GM12801 (cell line): ENCODE measurements around the gene HSPE1.

Experiments used
- TF ChIP-seq, protein P1 (sequence below): IDR thresholded peaks from one replicate; pipeline ENCODE4 v1.5.1; 2011; ENCODE audit warnings: control low read depth; ENCODE audit not compliant: insufficient read length; ENCODE audit errors: extremely low read depth

The HSPE1 gene

DNA sequence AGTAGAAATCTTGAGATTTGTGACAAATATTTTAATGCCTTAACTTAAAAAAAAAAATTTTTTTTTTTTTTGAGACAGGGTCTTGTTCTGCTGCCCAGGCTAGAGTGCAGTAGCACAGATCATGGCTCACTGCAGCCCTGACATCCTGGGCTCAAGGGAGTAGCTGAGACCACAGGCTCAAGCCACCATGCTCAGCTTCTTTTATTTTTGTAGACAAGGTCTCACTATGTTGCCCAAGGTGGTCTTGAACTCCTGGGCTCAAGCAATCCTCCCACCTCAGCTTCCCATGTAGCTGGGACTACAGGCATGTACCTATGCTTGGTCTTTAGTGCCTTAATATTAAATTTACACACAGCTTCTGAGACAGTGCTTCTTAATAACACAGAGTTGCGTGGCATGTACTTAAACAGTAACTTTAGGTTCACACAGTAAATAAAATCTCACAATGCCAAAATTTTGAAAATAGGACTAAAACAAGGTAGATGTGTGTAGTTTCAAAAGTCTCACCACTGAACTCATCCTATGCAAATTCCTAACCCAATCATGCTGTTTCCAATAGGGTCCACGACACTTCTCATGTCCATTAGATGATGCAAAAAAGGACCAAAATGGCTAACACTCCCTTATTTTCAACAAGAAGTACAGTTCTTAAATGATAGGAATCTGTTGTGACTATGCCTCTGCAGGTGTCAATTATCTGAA, 4.6 kb upstream of the HSPE1 start:
- TF ChIP-seq, protein P1, sequence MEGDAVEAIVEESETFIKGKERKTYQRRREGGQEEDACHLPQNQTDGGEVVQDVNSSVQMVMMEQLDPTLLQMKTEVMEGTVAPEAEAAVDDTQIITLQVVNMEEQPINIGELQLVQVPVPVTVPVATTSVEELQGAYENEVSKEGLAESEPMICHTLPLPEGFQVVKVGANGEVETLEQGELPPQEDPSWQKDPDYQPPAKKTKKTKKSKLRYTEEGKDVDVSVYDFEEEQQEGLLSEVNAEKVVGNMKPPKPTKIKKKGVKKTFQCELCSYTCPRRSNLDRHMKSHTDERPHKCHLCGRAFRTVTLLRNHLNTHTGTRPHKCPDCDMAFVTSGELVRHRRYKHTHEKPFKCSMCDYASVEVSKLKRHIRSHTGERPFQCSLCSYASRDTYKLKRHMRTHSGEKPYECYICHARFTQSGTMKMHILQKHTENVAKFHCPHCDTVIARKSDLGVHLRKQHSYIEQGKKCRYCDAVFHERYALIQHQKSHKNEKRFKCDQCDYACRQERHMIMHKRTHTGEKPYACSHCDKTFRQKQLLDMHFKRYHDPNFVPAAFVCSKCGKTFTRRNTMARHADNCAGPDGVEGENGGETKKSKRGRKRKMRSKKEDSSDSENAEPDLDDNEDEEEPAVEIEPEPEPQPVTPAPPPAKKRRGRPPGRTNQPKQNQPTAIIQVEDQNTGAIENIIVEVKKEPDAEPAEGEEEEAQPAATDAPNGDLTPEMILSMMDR = no peak

DNA sequence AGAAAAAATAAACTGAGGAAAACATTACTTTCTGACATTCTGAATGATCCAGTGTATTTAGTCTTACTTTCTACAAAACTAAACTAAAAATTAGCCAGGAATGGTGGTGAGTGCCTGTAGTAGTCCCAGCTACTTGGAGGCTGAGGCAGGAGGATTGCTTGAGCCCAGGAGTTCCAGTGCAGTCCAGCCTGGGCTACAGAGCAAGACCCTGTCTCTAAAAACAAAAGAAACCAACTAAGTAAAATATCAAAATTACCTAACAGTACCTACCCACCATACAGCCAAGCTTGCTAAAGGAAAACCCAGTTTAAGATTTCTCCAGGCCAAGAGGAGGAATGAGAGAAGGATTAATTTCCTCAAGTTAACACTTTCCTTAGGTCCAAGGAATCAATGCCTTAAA, 3.5 kb upstream of the HSPE1 start:
- TF ChIP-seq, protein P1 = no peak

DNA sequence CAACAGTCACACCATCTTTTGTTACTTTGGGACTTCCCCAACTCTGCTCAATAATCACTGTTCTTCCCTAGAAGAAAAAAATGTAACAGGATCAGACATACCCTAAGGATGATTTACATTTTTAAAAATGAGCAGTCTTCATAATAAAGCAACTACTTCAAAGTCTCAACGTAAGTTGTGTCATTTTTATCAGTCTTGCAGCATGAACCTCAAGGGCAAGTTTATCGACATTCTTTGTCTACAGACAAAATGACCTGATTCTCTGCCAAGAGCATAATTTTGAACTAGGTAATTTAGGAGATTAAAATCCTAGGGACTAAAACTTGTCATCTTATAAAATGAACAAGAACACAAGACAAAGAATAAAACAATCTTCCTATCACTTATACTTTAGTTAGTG, 2.9 kb upstream of the HSPE1 start:
- TF ChIP-seq, protein P1 = no peak

DNA sequence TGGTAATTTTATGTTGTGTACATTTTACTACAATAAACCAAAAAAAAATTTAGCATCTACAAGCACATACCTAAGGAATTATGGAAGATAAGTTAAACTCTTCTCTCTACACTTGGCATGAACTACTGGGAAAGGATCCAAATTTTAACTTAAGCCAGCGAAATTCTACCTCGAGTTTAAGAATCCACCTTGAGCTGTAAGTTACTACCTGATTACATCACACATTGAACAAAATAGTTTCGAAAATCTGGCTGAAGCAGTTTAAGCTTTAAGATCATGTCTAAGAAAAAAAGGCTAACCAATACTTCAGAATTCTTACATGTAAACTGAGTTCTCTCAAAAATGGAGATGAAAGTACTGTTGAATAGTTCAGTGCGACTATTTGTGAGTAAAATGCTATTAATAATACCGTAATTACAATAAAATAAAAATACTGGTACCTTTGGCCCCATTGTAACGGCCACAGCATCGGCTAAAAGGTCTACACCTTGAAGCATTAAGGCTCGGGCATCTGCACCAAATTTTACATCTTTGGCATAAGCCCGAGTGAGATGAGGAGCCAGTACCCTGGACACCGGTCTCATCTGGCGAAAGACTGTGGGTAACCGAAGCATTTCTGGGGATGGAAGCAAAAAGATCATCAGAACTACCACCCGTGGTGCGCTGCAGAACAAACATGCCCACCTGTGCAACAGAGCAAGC, 1.8 kb upstream of the HSPE1 start:
- TF ChIP-seq, protein P1 = no peak

DNA sequence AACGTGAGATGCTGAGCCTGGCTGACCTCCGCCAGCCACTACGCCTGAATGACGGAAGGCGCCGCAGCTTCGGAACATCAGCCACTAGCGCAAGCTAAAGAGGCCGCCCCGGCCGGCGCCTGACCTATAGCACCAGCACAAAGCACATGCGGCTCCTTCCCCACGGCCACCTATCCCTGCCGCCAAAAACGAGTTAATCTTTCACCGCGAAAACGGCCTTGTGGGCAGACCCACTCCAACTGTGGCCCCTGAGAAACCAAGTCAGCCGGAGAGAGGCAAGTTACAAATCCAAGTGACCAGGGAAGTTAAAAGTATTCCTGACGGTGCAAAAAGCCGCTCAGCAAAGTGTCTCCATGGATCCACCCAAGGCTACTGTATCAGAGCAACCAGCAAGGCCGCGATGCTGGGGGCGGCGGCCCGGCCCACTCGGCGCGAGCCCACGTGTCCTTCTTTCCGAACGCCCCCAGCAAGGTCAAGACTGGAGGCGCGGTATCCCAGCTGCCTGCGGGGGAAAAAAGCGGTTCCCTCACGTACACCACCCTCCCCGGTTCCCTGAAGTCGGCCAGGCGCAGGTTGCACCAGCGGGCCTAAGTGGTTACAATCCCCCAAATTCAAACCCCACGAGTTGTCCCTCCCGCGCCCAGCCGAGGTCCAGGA, 1.1 kb upstream of the HSPE1 start:
- TF ChIP-seq, protein P1 = no peak

DNA sequence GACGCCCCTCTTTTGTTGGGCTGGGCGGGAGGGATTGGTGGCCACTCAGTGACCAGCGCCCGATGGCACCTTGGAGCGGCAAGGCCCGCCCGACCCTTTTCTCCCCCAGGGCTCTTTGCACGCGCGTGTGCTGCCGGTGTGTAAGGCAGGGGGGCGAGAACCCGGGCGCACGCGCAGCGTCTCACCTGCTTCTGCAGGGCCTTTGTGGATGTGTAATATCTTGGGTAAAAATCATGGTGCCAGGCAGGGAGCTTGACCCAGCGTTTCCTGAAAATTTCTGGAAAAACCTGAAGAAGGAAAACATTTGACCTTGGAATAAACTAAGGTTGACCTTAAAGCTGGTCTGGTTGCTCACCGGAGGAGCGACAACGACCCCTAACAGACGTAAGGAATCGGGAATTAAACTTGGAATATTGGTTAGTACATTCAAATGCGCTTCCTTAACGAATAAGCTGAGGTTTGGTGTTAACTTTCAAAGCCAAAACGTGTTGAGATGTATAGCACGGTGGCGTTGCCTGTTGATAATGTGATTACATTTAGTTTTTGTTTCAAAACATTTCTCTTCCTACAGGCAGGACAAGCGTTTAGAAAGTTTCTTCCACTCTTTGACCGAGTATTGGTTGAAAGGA, 438 bp downstream of the HSPE1 start:
- TF ChIP-seq, protein P1 = no peak

DNA sequence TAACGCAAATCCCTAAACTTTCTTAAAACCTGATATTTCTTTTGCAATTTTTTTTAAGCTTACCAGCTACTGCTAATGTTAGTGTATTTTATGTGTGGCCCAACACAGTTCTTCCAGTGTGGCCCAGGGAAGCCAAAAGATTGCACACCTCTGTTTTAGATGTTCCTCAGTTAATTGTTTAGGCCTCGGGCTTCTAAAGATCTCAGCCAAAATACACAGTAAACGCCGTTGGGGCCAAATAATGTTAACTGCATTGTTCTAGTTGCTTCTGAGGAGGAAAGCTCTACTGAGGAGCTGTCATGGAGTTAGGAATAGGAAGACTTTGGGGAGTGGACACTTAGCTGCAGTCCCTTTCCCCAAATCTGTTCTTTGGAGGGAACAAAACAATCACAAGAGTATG, 2.0 kb downstream of the HSPE1 start:
- TF ChIP-seq, protein P1 = no peak
